GM23338 (cell line): ENCODE measurements around the gene USH2A. TPM values are rescaled to one million over a fixed set of nuclear protein-coding genes. Genes with fewer than 3 reads are reported as not detected.
A peak's percentile ranks its signal among the peaks of the same experiment; 100 is the strongest.

Source experiments
- ATAC-seq: fragments of 200-7000 bp; cut with Tn5 transposase; 3 replicates; pipeline ENCODE4 v1.9.1; 2020
- DNase-seq: peaks from one replicate; pipeline ENCODE4 v3.0.0-alpha.2; 2015; ENCODE audit warnings: low spot score
- H2AFZ ChIP-seq: fragments of 200-600 bp; sonication (generic); 2 replicates; pipeline ENCODE4 v1.8.0; 2016; ENCODE audit warnings: antibody characterized with exemption, mild to moderate bottlenecking, moderate library complexity
- H3F3A ChIP-seq: fragments of 200-600 bp; sonication (generic); replicated peaks from 2 replicates; pipeline ENCODE4 v1.8.0; 2017; ENCODE audit warnings: antibody characterized with exemption, mixed run types, low read depth
- H3K27ac ChIP-seq: fragments of 200-600 bp; sonication (generic); 2 replicates; pipeline ENCODE4 v1.6.1; 2016; ENCODE audit warnings: low read depth
- H3K27me3 ChIP-seq: fragments of 200-600 bp; sonication (generic); 2 replicates; pipeline ENCODE4 v1.8.0; 2016; ENCODE audit warnings: mild to moderate bottlenecking, mixed run types, moderate library complexity; ENCODE audit not compliant: insufficient read depth
- H3K36me3 ChIP-seq: fragments of 200-600 bp; sonication (generic); 2 replicates; pipeline ENCODE4 v1.8.0; 2016; ENCODE audit warnings: mild to moderate bottlenecking; ENCODE audit not compliant: insufficient read depth
- H3K4me1 ChIP-seq: fragments of 200-600 bp; sonication (generic); 2 replicates; pipeline ENCODE4 v1.8.0; 2016; ENCODE audit warnings: mild to moderate bottlenecking, moderate library complexity; ENCODE audit not compliant: insufficient read depth
- H3K4me2 ChIP-seq: fragments of 200-600 bp; sonication (generic); 2 replicates; pipeline ENCODE4 v1.7.1; 2017; ENCODE audit warnings: mixed run types
- H3K4me3 ChIP-seq: fragments of 200-600 bp; sonication (generic); 2 replicates; pipeline ENCODE4 v1.6.1; 2016; ENCODE audit warnings: mixed run types
- H3K79me2 ChIP-seq: fragments of 200-600 bp; sonication (generic); replicated peaks from 2 replicates; pipeline ENCODE4 v1.8.0; 2017; ENCODE audit warnings: mild to moderate bottlenecking; ENCODE audit not compliant: insufficient read depth
- H3K9me2 ChIP-seq: fragments of 200-600 bp; sonication (generic); 2 replicates; pipeline ENCODE4 v1.8.0; 2017; ENCODE audit not compliant: insufficient read depth
- H4K20me1 ChIP-seq: fragments of 200-600 bp; sonication (generic); replicated peaks from 2 replicates; pipeline ENCODE4 v1.8.0; 2017; ENCODE audit warnings: mild to moderate bottlenecking; ENCODE audit not compliant: insufficient read depth
- H3K27ac Mint-ChIP-seq: 2 replicates; pipeline ENCODE4 v1.8.0; 2020; ENCODE audit warnings: inconsistent platforms, mild to moderate bottlenecking, moderate library complexity, mixed read lengths
- H3K27me3 Mint-ChIP-seq: 3 replicates; pipeline ENCODE4 v1.8.0; 2022; ENCODE audit warnings: low read depth, mild to moderate bottlenecking, moderate library complexity, mixed read lengths, inconsistent platforms; ENCODE audit not compliant: insufficient read depth, poor library complexity
- H3K36me3 Mint-ChIP-seq: 3 replicates; pipeline ENCODE4 v1.8.0; 2021; ENCODE audit warnings: low read depth, mild to moderate bottlenecking, inconsistent platforms, moderate library complexity, mixed read lengths
- H3K4me1 Mint-ChIP-seq: 3 replicates; pipeline ENCODE4 v1.8.0; 2020; ENCODE audit warnings: mild to moderate bottlenecking, inconsistent platforms, mixed read lengths
- H3K4me3 Mint-ChIP-seq: 3 replicates; pipeline ENCODE4 v1.8.0; 2021; ENCODE audit warnings: moderate library complexity, mild to moderate bottlenecking, inconsistent platforms, mixed read lengths
- H3K9me3 Mint-ChIP-seq: 3 replicates; pipeline ENCODE4 v1.8.0; 2020; ENCODE audit warnings: moderate library complexity, mild to moderate bottlenecking, inconsistent platforms, mixed read lengths
- EZH2 ChIP-seq: fragments of 200-600 bp; sonication (generic); IDR thresholded peaks from one replicate; pipeline ENCODE4 v1.8.0; 2017; ENCODE audit warnings: antibody characterized with exemption, mild to moderate bottlenecking, low read depth; ENCODE audit not compliant: unreplicated experiment
- EZH2phosphoT487 ChIP-seq: fragments of 200-600 bp; sonication (generic); IDR thresholded peaks from one replicate; pipeline ENCODE4 v1.8.1; 2018; ENCODE audit warnings: antibody characterized with exemption; ENCODE audit not compliant: unreplicated experiment
- JUNB ChIP-seq: IDR thresholded peaks from one replicate; pipeline ENCODE4 v1.6.1; 2016; ENCODE audit warnings: antibody characterized with exemption; ENCODE audit not compliant: unreplicated experiment
- POLR2AphosphoS5 ChIP-seq: IDR thresholded peaks from 2 replicates; pipeline ENCODE4 v1.6.1; 2016; ENCODE audit warnings: antibody characterized with exemption, low read depth
- REST ChIP-seq: IDR thresholded peaks from one replicate; pipeline ENCODE4 v1.6.1; 2018; ENCODE audit warnings: antibody characterized with exemption; ENCODE audit not compliant: unreplicated experiment
- STAT1 ChIP-seq: IDR thresholded peaks from one replicate; pipeline ENCODE4 v1.6.1; 2016; ENCODE audit warnings: antibody characterized with exemption; ENCODE audit not compliant: unreplicated experiment
- ZNF114 ChIP-seq: fragments of 250-450 bp; sonication (Bioruptor Pico); IDR thresholded peaks from 2 replicates; pipeline ENCODE4 v1.5.0; 2020; ENCODE audit warnings: mild to moderate bottlenecking, moderate library complexity
- ZNF331 ChIP-seq: fragments of 250-450 bp; sonication (Bioruptor Pico); IDR thresholded peaks from 2 replicates; pipeline ENCODE4 v1.5.0; 2020; ENCODE audit warnings: low read depth, mild to moderate bottlenecking, moderate library complexity
- polyA plus RNA-seq: library from polyadenylated mRNA; unstranded; fragments of >200 nt; fragmentation: Nextera tagmentation; extraction: Ambion mirVana; gene quantifications from 2 replicates; pipeline ENCODE4 v1.2.1, GENCODE V29; 2016
- total RNA-seq: library from RNA; depleted of rRNA; stranded (reverse); fragments of >200 nt; shearing (Covaris generic); gene quantifications from 2 replicates; pipeline ENCODE4 v1.2.3, GENCODE V29; 2014
- TF ChIP-seq, protein P1 (sequence below), 2 experiments: fragments of 200-600 bp in 1 of 2; sonication (generic) in 1 of 2; conservative IDR thresholded peaks; 2 replicates each; pipeline versions ENCODE4 v1.5.1 to v1.6.1; 2016 to 2017; ENCODE audit warnings: antibody characterized with exemption in 2 of 2, low read depth in 2 of 2, mild to moderate bottlenecking in 2 of 2, moderate library complexity in 1 of 2

Gene USH2A
- total and polyA plus RNA-seq, 2 experiments from 2014 or later: 0.03 TPM

GRCh38 chr1:215860833-215861232 lies 562.4 kb downstream of the USH2A start (continued):
- TF ChIP-seq ZNF331 (CRISPR knock-in tag) (no peak), STAT1 (no peak)

- no peak for ATAC-seq
- Histone ChIP-seq H3K4me2 (no peak overlapping the region), H3K79me2 (no peaks in the 10 kb centered on the region), H3K4me1 (no peaks in the 10 kb centered on the region), H3K36me3 (no peaks in the 10 kb centered on the region), H4K20me1 (no peaks in the 10 kb centered on the region), H3K9me2 (0 out of 2 replicates have a peak, but pooled peaks cover 7% of the 10 kb centered on the region), H2AFZ (no peak overlapping the region), H3F3A (no peaks in the 10 kb centered on the region), H3K4me3 (no peak overlapping the region), H3K27ac (no peak overlapping the region), H3K27me3 (no peaks in the 10 kb centered on the region)
- H3K4me3 Mint-ChIP-seq: no peak overlapping the region
- H3K27me3 Mint-ChIP-seq: peaks cover 2% of the 10 kb centered on the region
- no peaks in the 10 kb centered on the region for H3K4me1 Mint-ChIP-seq
- peaks cover 33% of the 10 kb centered on the region for H3K9me3 Mint-ChIP-seq
- H3K27ac Mint-ChIP-seq: no peak overlapping the region
- DNase-seq: no peak
- TF ChIP-seq JUNB (no peak), EZH2 (no peak)
- TF ChIP-seq, protein P1, sequence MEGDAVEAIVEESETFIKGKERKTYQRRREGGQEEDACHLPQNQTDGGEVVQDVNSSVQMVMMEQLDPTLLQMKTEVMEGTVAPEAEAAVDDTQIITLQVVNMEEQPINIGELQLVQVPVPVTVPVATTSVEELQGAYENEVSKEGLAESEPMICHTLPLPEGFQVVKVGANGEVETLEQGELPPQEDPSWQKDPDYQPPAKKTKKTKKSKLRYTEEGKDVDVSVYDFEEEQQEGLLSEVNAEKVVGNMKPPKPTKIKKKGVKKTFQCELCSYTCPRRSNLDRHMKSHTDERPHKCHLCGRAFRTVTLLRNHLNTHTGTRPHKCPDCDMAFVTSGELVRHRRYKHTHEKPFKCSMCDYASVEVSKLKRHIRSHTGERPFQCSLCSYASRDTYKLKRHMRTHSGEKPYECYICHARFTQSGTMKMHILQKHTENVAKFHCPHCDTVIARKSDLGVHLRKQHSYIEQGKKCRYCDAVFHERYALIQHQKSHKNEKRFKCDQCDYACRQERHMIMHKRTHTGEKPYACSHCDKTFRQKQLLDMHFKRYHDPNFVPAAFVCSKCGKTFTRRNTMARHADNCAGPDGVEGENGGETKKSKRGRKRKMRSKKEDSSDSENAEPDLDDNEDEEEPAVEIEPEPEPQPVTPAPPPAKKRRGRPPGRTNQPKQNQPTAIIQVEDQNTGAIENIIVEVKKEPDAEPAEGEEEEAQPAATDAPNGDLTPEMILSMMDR (conservative IDR thresholded peaks at IDR 0.05; ENCODE audit: low read depth in 2 of 2): no peak
- peaks cover 15% of the 10 kb centered on the region; the same call in 2 of the 3 replicates for H3K36me3 Mint-ChIP-seq
Measured at GRCh38 chr1:215857317-215857716, 565.9 kb downstream of the USH2A start.

- DNase-seq (no peak), ATAC-seq (no peak)
- H3K27me3 ChIP-seq: no peaks in the 10 kb centered on the region
- no peaks in the 10 kb centered on the region for H3K4me1 ChIP-seq
- 0 out of 2 replicates have a peak overlapping the region, but pooled peaks have one; percentile 30 for H2AFZ ChIP-seq
- no peak overlapping the region for H3K4me2 ChIP-seq
- no peaks in the 10 kb centered on the region for H3F3A ChIP-seq
- H3K4me3 ChIP-seq: no peak overlapping the region
- H3K9me2 ChIP-seq: peaks cover 5% of the 10 kb centered on the region
- peaks cover 5% of the 10 kb centered on the region; the same call in 1 of the 3 replicates for H3K9me3 Mint-ChIP-seq
- no peaks in the 10 kb centered on the region; the same call in 2 of the 3 replicates for H3K36me3 Mint-ChIP-seq
- no peaks in the 10 kb centered on the region for H3K79me2 ChIP-seq
- no peak overlapping the region for H3K27ac Mint-ChIP-seq
- no peaks in the 10 kb centered on the region for H4K20me1 ChIP-seq
- H3K27me3 Mint-ChIP-seq: no peaks in the 10 kb centered on the region
- no peaks in the 10 kb centered on the region for H3K4me1 Mint-ChIP-seq
- no peak overlapping the region for H3K27ac ChIP-seq
- H3K36me3 ChIP-seq: no peaks in the 10 kb centered on the region
- H3K4me3 Mint-ChIP-seq: no peak overlapping the region
- no peak for TF ChIP-seq ZNF331 (CRISPR knock-in tag)
- TF ChIP-seq EZH2: no peak
- TF ChIP-seq, protein P1 (conservative IDR thresholded peaks at IDR 0.05; ENCODE audit: low read depth in 2 of 2): no peak
- no peak for TF ChIP-seq POLR2AphosphoS5
- no peak for TF ChIP-seq EZH2phosphoT487
- TF ChIP-seq STAT1: no peak
- no peak for TF ChIP-seq JUNB
- no peak for TF ChIP-seq REST
- no peak for TF ChIP-seq ZNF114 (CRISPR knock-in tag)
Measured at GRCh38 chr1:215845234-215845891, 577.9 kb downstream of the USH2A start.
